Skeletal muscle cell (primary cell): Measurements from ENCODE around the gene SLC4A9.
A peak's percentile ranks its signal among the peaks of the same experiment; 100 is the strongest.

Source experiments
- DNase-seq: peaks from one replicate; pipeline ENCODE4 v3.0.0-alpha.2; 2010; ENCODE audit warnings: low read depth
- H3K4me3 ChIP-seq: 2 replicates; pipeline ENCODE4 v1.5.1; 2011; ENCODE audit warnings: low read depth, mild to moderate bottlenecking, control low read depth, low read length, moderate library complexity

The SLC4A9 gene

DNA sequence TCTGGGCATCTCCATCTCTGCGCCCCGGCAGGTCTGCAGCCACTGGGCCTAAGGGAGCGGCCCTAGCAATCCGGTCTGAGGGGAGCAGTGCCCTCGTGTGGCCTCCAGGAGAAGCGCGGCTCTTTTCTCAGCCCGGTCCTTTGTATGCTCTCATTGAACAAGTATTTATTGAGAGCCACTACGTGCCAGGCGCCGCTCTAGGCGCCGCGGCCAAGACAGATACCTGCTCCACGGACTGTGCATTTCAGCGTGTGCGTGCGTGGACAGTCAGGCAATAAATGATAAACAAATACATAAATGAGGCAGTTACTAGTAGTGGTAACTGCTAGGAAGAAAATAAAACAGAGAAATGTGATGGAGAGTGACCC lies 2.3 kb upstream of the SLC4A9 start:
- no peak overlapping the region for H3K4me3 ChIP-seq
- no peak for DNase-seq

DNA sequence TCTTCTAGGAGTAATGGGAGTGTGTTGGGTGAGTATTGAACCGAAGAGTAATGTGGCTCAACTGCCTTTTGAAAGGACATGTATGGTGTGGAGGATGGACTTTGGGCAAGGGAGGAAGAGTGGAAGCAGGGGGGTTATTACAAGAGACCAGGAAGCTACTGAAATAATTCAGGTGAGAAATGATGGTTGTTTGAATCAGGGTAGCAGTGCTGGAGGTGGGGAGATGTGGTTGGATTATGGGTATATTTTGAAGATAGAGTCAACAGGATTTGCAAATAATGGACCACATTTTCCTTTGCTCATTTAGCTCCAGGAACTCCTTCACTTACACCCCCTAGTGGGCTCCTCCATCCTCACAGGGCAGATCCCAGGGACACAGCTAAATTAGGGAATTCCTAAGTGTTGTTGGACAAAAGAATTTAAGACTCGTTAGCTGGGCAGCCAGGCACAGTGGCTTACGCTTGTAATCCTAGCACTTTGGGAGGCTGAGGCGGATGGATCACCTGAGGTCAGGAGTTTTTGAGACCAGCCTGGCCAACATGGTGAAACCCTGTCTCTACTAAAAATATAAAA lies 1.2 kb upstream of the SLC4A9 start:
- DNase-seq, result no peak
- no peak overlapping the region for H3K4me3 ChIP-seq

DNA sequence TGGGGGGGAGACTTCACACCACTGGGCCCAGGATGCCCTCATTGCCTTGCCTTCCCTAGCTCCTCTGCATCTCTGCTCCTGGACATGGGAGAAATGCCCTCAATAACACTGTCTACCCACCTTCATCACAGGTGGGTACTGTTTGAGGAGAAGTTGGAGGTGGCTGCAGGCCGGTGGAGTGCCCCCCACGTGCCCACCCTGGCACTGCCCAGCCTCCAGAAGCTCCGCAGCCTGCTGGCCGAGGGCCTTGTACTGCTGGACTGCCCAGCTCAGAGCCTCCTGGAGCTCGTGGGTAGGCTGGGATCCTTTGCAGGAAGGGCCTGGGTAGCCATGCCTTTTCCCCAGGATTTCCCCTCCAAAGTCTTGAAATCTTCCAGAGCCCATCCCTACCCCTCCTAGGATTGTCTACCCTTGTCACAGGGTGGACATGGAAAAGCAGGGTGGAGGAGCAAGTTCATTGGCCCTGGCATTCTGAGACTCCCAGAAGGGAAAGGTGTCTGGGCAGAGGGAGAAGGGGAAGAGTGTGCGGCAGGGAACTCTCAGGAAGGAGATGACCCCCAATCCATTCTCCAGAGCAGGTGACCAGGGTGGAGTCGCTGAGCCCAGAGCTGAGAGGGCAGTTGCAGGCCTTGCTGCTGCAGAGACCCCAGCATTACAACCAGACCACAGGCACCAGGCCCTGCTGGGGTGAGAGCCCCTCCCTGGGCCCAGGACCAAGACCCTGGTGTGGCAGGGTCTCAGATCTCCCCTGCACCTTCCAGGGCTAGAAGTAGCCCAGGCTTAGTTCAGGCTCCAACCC lies 886 bp downstream of the SLC4A9 start:
- H3K4me3 ChIP-seq, result no peak overlapping the region
- DNase-seq, result no peak

DNA sequence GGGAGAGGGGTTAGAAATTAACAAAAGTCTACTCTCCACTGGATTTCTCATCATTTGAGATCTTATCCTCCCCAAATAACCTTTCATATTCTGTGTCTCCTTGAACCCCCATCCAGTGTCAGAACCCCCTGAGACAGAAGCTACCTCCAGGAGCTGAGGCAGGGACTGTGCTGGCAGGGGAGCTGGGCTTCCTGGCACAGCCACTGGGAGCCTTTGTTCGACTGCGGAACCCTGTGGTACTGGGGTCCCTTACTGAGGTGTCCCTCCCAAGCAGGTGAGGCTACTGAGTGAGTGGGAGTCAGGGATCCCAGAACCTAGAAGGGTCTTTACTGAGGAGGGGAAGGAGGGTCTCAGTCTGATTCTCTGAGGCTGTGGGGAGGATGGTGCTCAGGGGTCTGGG lies 1.9 kb downstream of the SLC4A9 start:
- no peak overlapping the region for H3K4me3 ChIP-seq

DNA sequence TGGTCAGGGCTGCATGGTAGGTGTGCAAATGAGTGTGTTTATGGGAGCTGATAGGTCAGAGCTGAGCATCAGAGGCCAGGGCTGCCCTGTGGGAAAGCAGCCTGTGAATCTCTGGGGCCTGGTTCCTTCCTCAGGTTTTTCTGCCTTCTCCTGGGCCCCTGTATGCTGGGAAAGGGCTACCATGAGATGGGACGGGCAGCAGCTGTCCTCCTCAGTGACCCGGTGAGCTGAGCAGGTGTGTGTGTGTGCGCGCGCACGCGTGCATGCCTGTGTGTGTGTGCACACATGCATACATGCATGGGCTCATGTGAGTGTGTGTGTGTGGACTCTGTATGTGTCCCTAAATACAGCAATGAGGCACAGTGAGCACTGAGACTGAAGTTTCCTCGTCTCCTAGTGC lies 2.3 kb downstream of the SLC4A9 start:
- H3K4me3 ChIP-seq, result no peak overlapping the region
- DNase-seq, result no peak

More for the DNA sequence above, 1.9 kb downstream of the SLC4A9 start:
- DNase-seq, result no peak

DNA sequence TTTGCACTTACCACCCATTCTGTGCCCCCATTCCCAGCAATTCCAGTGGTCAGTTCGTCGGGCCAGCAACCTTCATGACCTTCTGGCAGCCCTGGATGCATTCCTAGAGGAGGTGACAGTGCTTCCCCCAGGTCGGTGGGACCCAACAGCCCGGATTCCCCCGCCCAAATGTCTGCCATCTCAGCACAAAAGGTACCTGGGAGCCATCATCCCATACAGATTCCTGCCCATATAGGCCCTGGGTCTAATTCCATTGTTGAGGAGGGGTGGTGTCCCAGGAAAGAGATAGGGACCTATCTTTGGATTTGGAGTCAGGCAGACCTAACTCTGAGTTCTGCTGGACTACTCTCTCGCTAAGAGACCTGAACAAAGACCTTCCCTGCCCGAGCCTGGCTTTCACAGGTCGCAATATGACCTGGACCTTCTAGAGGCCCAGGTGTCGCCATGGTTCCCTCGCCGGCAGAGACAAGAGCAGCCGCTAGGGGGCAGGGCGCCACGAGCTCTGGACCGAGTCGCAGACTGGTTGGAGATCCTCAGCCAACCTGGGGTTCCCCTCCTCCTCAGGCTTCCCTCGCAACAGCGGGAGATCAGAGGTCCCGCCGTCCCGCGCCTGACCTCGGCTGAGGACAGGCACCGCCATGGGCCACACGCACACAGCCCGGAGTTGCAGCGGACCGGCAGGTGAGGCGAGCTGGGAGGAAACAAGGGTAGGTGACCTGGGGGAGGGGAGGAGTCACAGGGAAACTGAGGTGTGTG lies 3.1 kb downstream of the SLC4A9 start:
- no peak for DNase-seq
- H3K4me3 ChIP-seq, result peak overlapping the region; percentile 43

DNA sequence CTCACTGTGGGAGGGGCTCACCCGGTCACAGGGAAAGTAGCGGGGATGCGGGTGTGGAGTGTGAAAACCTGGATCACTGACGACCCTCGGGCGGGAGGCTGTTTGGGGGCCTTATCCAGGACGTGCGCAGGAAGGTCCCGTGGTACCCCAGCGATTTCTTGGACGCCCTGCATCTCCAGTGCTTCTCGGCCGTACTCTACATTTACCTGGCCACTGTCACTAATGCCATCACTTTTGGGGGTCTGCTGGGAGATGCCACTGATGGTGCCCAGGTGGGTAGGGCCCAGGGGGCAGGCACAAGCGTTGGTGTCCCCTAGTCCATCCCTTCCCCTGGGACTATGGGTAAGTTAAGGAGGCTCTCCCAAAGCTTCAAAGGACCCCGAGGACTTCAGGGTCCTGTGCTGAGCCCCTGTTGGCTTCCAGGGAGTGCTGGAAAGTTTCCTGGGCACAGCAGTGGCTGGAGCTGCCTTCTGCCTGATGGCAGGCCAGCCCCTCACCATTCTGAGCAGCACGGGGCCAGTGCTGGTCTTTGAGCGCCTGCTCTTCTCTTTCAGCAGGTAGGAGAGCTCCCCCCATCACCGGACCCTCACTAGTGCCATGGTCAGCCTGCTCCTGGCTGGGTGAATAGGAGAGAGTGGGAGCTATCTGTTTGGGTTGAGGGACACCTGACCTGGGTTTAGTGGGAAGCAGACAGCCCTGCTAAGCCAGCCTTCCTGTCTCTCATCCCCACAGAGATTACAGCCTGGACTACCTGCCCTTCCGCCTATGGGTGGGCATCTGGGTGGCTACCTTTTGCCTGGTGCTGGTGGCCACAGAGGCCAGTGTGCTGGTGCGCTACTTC lies 3.9 kb downstream of the SLC4A9 start:
- no peak for DNase-seq
- H3K4me3 ChIP-seq, result peak overlapping the region; percentile 43

DNA sequence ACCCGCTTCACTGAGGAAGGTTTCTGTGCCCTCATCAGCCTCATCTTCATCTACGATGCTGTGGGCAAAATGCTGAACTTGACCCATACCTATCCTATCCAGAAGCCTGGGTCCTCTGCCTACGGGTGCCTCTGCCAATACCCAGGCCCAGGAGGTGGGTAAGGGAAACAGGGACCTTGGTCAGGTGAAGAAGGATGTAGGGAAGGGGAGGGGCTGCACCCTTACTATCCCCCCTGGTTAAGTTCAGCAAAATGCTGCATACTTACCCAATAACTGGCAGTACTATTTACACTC lies 4.4 kb downstream of the SLC4A9 start:
- no peak for DNase-seq
- no peak overlapping the region for H3K4me3 ChIP-seq

DNA sequence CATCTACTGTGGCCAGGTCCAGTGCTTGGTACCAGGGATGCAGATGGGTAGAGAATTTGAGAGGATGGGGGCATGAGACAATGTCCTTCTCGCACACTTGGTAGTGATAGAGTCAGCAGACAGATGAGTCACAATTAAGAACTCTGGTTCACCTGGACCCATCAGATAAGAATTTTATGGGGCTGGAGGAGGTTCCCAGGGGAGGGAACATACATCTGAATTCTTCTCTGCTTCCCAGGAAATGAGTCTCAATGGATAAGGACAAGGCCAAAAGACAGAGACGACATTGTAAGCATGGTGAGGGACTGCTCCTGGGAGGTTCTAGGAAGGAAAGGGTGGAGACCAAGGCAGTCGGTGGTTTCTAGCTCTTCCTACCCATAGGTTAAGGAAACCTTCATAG lies 5.3 kb downstream of the SLC4A9 start:
- DNase-seq, result no peak
- no peak overlapping the region for H3K4me3 ChIP-seq

DNA sequence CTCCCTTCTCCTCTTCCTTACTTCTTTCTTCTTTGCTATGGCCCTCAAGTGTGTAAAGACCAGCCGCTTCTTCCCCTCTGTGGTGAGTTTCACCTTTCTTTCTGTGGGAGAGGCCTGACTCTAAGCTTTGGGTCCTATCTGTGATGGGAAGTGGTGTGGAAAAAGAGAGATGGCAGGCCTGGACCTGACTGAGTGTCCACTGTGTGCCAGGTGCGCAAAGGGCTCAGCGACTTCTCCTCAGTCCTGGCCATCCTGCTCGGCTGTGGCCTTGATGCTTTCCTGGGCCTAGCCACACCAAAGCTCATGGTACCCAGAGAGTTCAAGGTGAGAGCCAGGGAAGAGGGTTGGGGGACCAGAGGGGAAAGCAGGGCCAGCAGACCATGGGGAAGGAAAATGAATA lies 5.9 kb downstream of the SLC4A9 start:
- no peak for DNase-seq
- no peak overlapping the region for H3K4me3 ChIP-seq

DNA sequence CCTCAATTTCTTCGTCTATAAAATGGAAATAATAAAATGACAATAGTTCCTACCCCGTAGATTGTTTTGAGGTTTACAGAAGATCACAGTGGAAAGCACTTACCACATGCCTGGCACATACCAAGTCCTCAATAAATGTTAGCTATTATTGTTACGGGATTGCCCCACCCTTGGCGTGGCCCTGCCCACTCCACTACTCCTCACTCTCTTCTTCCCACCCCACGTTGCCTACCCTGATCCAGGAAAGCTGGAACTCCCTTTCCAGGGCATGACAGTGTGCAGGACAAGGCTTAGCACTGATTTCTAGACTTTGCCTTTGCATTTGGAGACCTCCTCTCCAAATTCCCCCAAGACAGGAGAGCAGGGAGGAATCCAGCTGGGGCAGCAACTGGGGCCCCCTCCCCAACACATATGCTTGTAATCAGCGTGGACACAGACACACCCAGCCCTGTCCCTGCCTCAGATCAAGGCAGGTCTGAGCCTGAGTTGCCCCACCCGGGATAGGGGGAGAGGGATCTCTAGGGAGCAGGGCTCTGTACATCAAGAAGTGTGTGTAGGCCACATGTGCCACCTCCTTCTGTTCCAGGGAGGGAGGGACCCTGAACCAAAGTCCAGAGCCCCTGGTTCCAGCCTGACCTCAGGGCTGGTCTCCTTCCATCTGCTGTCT lies 6.7 kb downstream of the SLC4A9 start:
- no peak overlapping the region for H3K4me3 ChIP-seq
- no peak for DNase-seq

DNA sequence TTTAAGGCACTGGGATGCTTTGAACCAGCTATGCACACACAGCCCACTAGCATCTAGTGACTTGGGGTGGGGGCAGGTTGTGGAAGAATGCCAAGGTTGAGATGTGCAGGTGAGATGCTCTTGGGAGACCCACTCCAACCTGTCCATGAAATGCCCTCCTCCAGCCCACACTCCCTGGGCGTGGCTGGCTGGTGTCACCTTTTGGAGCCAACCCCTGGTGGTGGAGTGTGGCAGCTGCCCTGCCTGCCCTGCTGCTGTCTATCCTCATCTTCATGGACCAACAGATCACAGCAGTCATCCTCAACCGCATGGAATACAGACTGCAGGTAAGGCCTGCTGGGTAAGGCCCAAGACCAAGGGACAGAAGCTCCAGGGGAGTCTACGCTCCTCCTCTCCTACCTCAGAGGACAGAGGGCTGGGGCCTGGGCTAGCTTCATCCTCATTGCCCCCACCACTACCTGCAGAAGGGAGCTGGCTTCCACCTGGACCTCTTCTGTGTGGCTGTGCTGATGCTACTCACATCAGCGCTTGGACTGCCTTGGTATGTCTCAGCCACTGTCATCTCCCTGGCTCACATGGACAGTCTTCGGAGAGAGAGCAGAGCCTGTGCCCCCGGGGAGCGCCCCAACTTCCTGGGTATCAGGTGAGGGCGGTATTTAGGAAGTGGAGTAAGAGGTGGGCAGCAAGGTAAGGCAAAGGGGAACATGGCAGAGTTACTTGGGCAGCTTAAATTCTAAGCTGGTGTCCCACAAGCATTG lies 7.4 kb downstream of the SLC4A9 start:
- DNase-seq, result no peak
- no peak overlapping the region for H3K4me3 ChIP-seq

DNA sequence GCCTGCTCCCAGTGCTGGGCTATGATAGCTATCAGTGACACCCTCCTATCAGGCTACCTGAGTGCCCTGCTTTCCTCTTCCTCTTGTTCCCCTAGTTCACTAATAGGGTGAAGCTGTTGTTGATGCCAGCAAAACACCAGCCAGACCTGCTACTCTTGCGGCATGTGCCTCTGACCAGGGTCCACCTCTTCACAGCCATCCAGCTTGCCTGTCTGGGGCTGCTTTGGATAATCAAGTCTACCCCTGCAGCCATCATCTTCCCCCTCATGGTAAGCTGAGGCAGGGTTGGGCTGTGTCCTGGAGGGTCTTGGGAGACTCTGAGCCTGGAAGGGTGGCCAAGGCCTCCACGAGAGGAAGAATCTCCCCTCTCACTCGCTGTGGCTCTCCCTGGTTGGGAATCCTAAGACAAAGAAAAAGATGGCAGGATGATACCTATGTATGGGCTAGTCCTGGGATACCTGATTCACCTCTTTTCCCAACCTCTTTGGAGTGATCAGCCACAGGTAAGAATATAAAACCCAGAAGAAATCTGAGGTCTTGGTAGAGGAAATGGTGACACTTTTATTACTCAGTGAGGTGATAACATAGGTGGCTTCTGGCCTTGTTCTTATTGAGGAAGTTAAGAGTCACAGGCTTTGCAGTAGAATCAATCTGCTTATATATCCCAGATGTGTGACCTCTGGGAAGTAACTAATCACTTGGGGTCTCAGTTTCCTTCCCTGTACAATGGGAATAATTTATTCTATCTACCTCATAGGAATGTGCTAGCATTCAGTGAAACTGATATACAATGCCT lies 11.6 kb downstream of the SLC4A9 start:
- H3K4me3 ChIP-seq, result no peak overlapping the region
- DNase-seq, result no peak

DNA sequence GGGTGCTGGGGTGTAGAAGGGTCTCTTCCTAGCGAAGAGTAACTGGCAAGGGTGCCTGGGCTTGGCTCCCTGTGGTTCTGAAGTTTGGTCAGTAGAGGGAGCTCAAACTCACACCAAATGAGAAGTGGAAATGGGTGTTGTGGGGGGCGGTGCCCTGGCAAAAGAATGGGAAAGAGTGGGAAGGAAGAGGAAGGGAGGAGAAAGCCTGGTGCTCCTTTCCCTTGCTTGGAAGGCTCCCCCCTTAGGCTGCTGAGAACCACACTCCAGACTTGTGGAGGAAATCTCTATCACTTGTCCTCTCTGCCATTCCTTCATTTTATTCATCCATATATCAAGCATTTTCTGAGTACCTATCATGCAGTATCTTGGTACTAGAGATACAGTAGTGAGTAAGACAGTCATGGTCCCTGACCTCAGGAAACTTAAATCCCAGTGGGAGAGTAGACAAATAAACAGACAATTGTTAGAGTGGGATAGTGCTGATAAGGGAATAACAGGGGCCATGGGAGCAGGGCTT lies 13.0 kb downstream of the SLC4A9 start:
- DNase-seq, result no peak
- H3K4me3 ChIP-seq, result no peak overlapping the region

DNA sequence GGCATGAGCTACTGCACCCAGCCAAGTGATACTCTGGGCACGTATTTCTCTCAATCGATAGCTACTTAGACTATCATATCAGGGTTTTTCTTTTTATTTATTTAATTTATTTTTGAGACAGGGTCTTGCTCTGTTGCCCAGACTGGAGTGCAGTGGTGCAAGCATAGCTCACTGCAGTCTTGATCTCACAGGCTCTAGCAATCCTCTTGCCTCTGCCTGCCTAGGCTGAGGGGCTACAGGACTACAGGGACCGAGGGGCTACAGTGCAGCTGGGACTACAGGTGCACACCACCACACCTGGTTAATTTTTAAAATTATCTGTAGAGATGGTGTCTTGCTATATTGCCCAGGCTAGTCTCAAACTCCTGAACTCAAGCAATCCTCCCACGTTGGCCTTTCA lies 21.4 kb downstream of the SLC4A9 start:
- no peak overlapping the region for H3K4me3 ChIP-seq
- DNase-seq, result no peak

DNA sequence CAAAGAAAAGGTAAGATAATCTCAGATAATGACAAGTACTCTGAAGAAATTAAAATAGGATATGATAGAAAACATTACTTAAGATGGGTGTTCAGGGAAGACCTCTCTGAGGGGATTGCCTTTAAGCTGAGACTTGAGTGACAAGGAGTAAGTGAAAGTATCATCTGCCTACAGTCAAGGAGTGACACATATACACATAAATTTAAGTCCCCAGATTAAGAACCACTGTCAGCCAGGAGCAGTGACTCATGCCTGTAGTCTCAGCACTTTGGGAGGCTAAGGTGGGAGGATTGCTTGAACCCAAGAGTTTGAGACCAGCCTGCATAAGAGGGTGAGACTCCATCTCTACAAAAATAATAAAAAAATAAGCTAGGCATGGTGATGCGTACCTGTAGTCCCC lies 22.0 kb downstream of the SLC4A9 start:
- no peak overlapping the region for H3K4me3 ChIP-seq
- DNase-seq, result no peak

DNA sequence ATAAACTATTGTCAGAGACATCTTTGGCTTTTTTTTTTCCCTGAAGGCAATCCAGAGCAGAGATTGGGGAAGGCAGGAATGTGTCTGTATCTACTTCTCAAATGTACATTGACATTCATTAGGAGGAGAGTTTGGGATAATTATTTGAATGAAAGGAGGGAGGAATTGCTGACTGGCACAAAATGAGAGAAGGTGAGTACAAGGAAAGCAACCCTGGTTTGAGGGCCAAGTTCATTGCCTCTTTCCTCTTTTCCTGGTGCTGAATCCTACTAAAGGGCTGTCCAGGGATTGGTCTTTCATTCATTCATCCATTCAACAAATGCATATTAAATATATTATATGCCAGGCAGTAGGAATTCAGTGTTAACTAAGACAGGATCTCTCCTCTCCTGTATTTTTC lies 22.9 kb downstream of the SLC4A9 start:
- no peak for DNase-seq
- no peak overlapping the region for H3K4me3 ChIP-seq

DNA sequence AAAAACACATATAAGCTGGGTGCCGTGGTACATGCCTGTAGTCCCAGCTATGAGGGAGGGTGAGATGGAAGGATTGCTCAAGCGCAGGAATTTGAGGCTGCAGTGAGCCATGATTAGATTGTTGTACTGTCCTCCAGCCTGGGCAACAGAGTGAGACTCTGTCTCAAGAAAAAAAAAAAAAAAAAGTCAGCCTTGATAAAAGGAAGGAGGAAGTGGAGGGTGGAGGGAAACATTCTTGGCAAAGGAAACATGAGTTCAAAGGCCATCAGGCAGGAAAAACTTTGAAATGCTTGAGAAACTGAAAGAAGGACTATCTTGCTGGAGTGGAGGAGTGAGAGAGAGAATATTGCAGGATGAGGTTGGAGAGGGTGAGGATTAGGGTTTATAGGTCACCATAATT lies 23.3 kb downstream of the SLC4A9 start:
- H3K4me3 ChIP-seq, result no peak overlapping the region
- DNase-seq, result no peak
